ENCODE results near the gene SURF2.

- TF ChIP-seq EZH2phosphoT487 (IDR thresholded peaks at IDR 0.05; ENCODE audit: borderline replicate concordance, low read depth) (no peak), CTCF (IDR thresholded peaks at IDR 0.05) (no peak), JUND (IDR thresholded peaks at IDR 0.05) (no peak), REST (IDR thresholded peaks at IDR 0.05; ENCODE audit: low read depth, low read length) (no peak), EP300 (IDR thresholded peaks at IDR 0.05; ENCODE audit: borderline replicate concordance in 1 of 2, low read depth in 1 of 2, low read length in 1 of 2) (no peak), USF1 (IDR thresholded peaks at IDR 0.05; ENCODE audit: borderline replicate concordance, low read depth) (no peak), ZBTB33 (IDR thresholded peaks at IDR 0.05; ENCODE audit: borderline replicate concordance, low read depth) (no peak), PBX3 (IDR thresholded peaks at IDR 0.05) (no peak), RXRA (IDR thresholded peaks at IDR 0.05; ENCODE audit: borderline replicate concordance, low read depth) (no peak), TAF1 (IDR thresholded peaks at IDR 0.05; ENCODE audit: borderline replicate concordance, low read depth, low read length) (no peak)
Measured at GRCh38 chr9:133362359-133363044, 6.2 kb downstream of the SURF2 start.
